IMR-90 (cell line): ENCODE measurements around the gene THAP6. TPM values are rescaled to one million over a fixed set of nuclear protein-coding genes. Genes with fewer than 3 reads are reported as not detected.

Experiments used
- ATAC-seq: fragments of 200-7000 bp; cut with Tn5 transposase; 2 replicates; pipeline ENCODE4 v1.9.1; 2020; ENCODE audit warnings: low read depth, mild to moderate bottlenecking, moderate library complexity
- BruUV-seq: library from RNA; stranded (reverse); fragments of 400-500 nt; replicated peaks from 2 replicates; lab custom pipeline; 2021; lab: Mats Ljungman, UMichigan
- CTCF ChIA-PET: fragments of 300-600 bp; formaldehyde crosslinking; extraction: SDS; loops from one replicate; lab custom pipeline; 2021; ENCODE audit warnings: antibody characterized with exemption; lab: Yijun Ruan, JAX
- POLR2A ChIA-PET: fragments of 300-600 bp; sonication (Branson Sonifier 250); formaldehyde crosslinking; loops from one replicate; lab custom pipeline; 2022; ENCODE audit warnings: antibody characterized with exemption; ENCODE audit not compliant: unreplicated experiment; lab: Charles Lee
- DNase-seq: peaks from one replicate; pipeline ENCODE4 v3.0.0; 2013
- H2AFZ ChIP-seq: replicated peaks from 2 replicates; pipeline ENCODE3; 2013; ENCODE audit warnings: low read length, mild to moderate bottlenecking; ENCODE audit not compliant: poor library complexity
- H2AK5ac ChIP-seq: 2 replicates; pipeline ENCODE4 v1.6.1; 2013; ENCODE audit warnings: low read depth, low read length, inconsistent platforms
- H2AK9ac ChIP-seq: replicated peaks from 2 replicates; pipeline ENCODE3; 2013; ENCODE audit warnings: mild to moderate bottlenecking, low read depth, low read length, moderate library complexity; ENCODE audit not compliant: poor library complexity
- H2BK120ac ChIP-seq: 2 replicates; pipeline ENCODE4 v1.6.1; 2013; ENCODE audit warnings: low read depth, low read length, inconsistent platforms
- H2BK15ac ChIP-seq: 3 replicates; pipeline ENCODE4 v1.6.1; 2013; ENCODE audit warnings: low read depth, low read length, inconsistent platforms
- H2BK20ac ChIP-seq: 2 replicates; pipeline ENCODE4 v1.6.1; 2013; ENCODE audit warnings: low read depth, mild to moderate bottlenecking, inconsistent platforms, low read length, moderate library complexity
- H2BK5ac ChIP-seq: 2 replicates; pipeline ENCODE4 v1.6.1; 2013; ENCODE audit warnings: mild to moderate bottlenecking, low read depth, low read length, inconsistent platforms; ENCODE audit not compliant: poor library complexity, severe bottlenecking
- H3K14ac ChIP-seq: replicated peaks from 2 replicates; pipeline ENCODE4 v1.6.1; 2013; ENCODE audit warnings: low read depth, low read length, inconsistent platforms
- H3K18ac ChIP-seq: 2 replicates; pipeline ENCODE4 v1.6.1; 2013; ENCODE audit warnings: low read depth, low read length, control low read depth
- H3K23ac ChIP-seq: 2 replicates; pipeline ENCODE4 v1.6.1; 2013; ENCODE audit warnings: low read depth, low read length, inconsistent platforms
- H3K27ac ChIP-seq: 2 replicates; pipeline ENCODE4 v1.5.1; 2013; ENCODE audit warnings: mild to moderate bottlenecking, control low read depth, low read length; ENCODE audit not compliant: insufficient read depth
- H3K27me3 ChIP-seq: 2 replicates; pipeline ENCODE4 v1.6.1; 2013; ENCODE audit warnings: low read length; ENCODE audit not compliant: control insufficient read depth, insufficient read depth
- H3K36me3 ChIP-seq: 2 replicates; pipeline ENCODE4 v1.6.1; 2013; ENCODE audit warnings: low read length, mixed read lengths; ENCODE audit not compliant: control insufficient read depth, insufficient read depth
- H3K4ac ChIP-seq: 2 replicates; pipeline ENCODE4 v1.6.1; 2013; ENCODE audit warnings: low read depth, low read length, inconsistent platforms
- H3K4me1 ChIP-seq: 2 replicates; pipeline ENCODE4 v1.6.1; 2013; ENCODE audit warnings: low read length, mixed read lengths; ENCODE audit not compliant: control insufficient read depth, insufficient read depth
- H3K4me2 ChIP-seq: 2 replicates; pipeline ENCODE4 v1.6.1; 2013; ENCODE audit warnings: low read depth, mild to moderate bottlenecking, control low read depth, low read length, moderate library complexity
- H3K4me3 ChIP-seq: 2 replicates; pipeline ENCODE4 v1.5.1; 2013; ENCODE audit warnings: low read depth, mild to moderate bottlenecking, control low read depth, low read length, moderate library complexity; ENCODE audit not compliant: insufficient read depth
- H3K56ac ChIP-seq: 2 replicates; pipeline ENCODE4 v1.6.1; 2013; ENCODE audit warnings: low read length, inconsistent platforms; ENCODE audit not compliant: insufficient read depth; ENCODE audit errors: extremely low read depth
- H3K79me1 ChIP-seq, 2 experiments: 2 replicates each; pipeline ENCODE4 v1.6.1; 2013; ENCODE audit warnings: low read length in 2 of 2, inconsistent platforms in 1 of 2, low read depth in 1 of 2
- H3K9ac ChIP-seq: 2 replicates; pipeline ENCODE4 v1.6.1; 2013; ENCODE audit warnings: low read depth, low read length, control low read depth
- H3K9me1 ChIP-seq: 2 replicates; pipeline ENCODE4 v1.6.1; 2013; ENCODE audit warnings: low read length, inconsistent platforms; ENCODE audit not compliant: insufficient read depth
- H3K9me3 ChIP-seq: 2 replicates; pipeline ENCODE4 v1.6.1; 2013; ENCODE audit warnings: low read length; ENCODE audit not compliant: control insufficient read depth, insufficient read depth
- H4K20me1 ChIP-seq: 2 replicates; pipeline ENCODE4 v1.6.1; 2013; ENCODE audit warnings: low read length, inconsistent platforms; ENCODE audit not compliant: insufficient read depth
- H4K5ac ChIP-seq: 2 replicates; pipeline ENCODE4 v1.6.1; 2013; ENCODE audit warnings: mild to moderate bottlenecking, low read depth, low read length, control low read depth
- H4K8ac ChIP-seq, 2 experiments: 2 replicates each; pipeline ENCODE4 v1.6.1; 2013; ENCODE audit warnings: low read depth in 2 of 2, low read length in 2 of 2, control low read depth in 1 of 2, inconsistent platforms in 1 of 2
- H4K91ac ChIP-seq: 2 replicates; pipeline ENCODE4 v1.6.1; 2013; ENCODE audit warnings: low read depth, low read length, inconsistent platforms; ENCODE audit not compliant: insufficient read depth
- CEBPB ChIP-seq: IDR thresholded peaks from 2 replicates; pipeline ENCODE4 v1.6.1; 2012; ENCODE audit warnings: low read depth, low read length, improper control_type of control experiment
- WGBS, 2 experiments: methylation state at CpG; one replicate each; pipeline versions ENCODE4 v1.1.5 to v1.1.7; 2013; ENCODE audit warnings: missing lambda C conversion rate in 2 of 2; ENCODE audit not compliant: insufficient read length in 1 of 2; ENCODE audit errors: extremely low coverage in 2 of 2; 5-methylcytosine and 5-hydroxymethylcytosine counted together
- dilution Hi-C: fragments of 300-500 bp; cut with HindIII; formaldehyde crosslinking; loops from one replicate; pipeline ENCODE4 v1.14.3; 2018; ENCODE audit warnings: low sequenced_read_pairs; ENCODE audit not compliant: unreplicated experiment
- in situ Hi-C: fragments of 300-500 bp; cut with MboI; formaldehyde crosslinking; loops from 3 replicates; pipeline ENCODE4 v1.14.3; 2019; ENCODE audit warnings: low sequenced_read_pairs, inconsistent platforms, mixed read lengths
- intact Hi-C: fragments of 100-400 bp; cut with micrococcal nuclease; formaldehyde crosslinking; loops from 2 replicates; pipeline ENCODE4 v1.10.0; 2022
- polyA plus RNA-seq, 3 experiments: library from polyadenylated mRNA; depleted of rRNA; stranded (reverse); fragments of >200 nt; gene quantifications; 2 replicates each; pipeline ENCODE4 v1.2.3, GENCODE V29; 2012; ENCODE audit warnings: low replicate concordance in 1 of 3
- total RNA-seq: library from RNA; depleted of rRNA; stranded (reverse); fragments of >200 nt; gene quantifications from 2 replicates; pipeline ENCODE4 v1.2.3, GENCODE V29; 2012
- TF ChIP-seq, protein P1 (sequence below): conservative IDR thresholded peaks from 2 replicates; pipeline ENCODE4 v1.5.1; 2012; ENCODE audit warnings: mild to moderate bottlenecking, low read depth, low read length, improper control_type of control experiment

THAP6 gene
- total and polyA plus RNA-seq, 2 of the 4 experiments (the other 2 are of a cell fraction): 6.3 to 7.0 TPM

DNA sequence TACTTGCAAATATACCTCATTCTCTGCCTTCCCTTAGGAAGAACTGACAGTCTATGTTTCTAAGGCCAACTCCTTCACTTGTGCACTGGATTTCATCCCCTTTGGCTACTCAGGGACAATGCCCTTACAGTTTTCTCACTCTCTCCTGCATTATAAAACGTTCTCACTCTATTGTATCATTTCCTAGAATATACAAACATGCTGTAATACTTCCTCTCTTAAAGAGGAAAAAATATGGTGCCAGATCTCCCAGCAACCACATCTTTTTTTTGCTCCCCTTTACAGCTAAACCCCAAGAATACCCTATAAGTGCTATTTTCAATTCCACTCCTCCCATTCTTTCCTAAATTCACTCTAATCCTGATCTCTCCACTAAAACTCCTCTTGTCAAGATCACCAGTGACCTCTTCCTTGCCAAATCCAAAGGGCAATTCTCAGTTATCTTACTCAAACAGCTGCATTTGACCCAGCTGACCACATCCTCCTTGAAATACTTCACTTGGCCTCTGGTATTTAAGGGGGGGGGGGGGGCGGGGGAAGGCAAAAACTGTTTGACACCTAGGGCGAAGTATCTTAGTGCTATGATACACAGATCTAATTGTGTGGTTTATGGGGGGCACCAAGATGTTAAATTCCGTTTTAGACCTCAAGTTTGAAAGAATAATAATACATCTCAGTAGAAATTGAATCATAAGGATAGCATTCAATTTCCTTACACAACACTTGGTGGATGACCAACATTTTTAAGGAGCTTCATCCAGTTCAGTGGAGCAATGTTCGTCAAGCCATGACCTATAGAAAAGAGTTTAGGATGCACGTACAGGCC lies 1.7 kb upstream of the THAP6 start:
- H4K5ac ChIP-seq: peak overlapping the region; percentile 30; the same call in 1 of the 2 replicates
- no peaks in the 10 kb centered on the region for H3K9me3 ChIP-seq
- ChIA-PET POLR2A (no interaction called here), CTCF (no interaction called here)
- no peak overlapping the region for H2AK9ac ChIP-seq
- H3K14ac ChIP-seq: peak overlapping the region; percentile 46
- H3K4me1 ChIP-seq: peaks cover 4% of the 10 kb centered on the region; the same call in 1 of the 2 replicates
- no peaks in the 10 kb centered on the region for H3K27me3 ChIP-seq
- H3K18ac ChIP-seq: peak overlapping the region; percentile 37; the same call in 1 of the 2 replicates
- no peaks in the 10 kb centered on the region; the same call in 1 of the 2 replicates for H4K20me1 ChIP-seq
- H4K91ac ChIP-seq: no peak overlapping the region
- peak overlapping the region; percentile 33 for H2AK5ac ChIP-seq
- ATAC-seq: peak; percentile 2; the same call in 1 of the 2 replicates
- H2BK120ac ChIP-seq: no peak overlapping the region
- peak overlapping the region; percentile 80 for H3K4me2 ChIP-seq
- no TSS peak for BruUV-seq
- peak overlapping the region; percentile 67 for H3K4me3 ChIP-seq
- in situ Hi-C loops (no loop called here), intact Hi-C loops (no loop called here), dilution Hi-C loops (no loop called here)
- H2BK15ac ChIP-seq: peak overlapping the region; percentile 33; the same call in 1 of the 3 replicates
- H3K9me1 ChIP-seq: no peaks in the 10 kb centered on the region; the same call in 1 of the 2 replicates
- WGBS, 2 experiments: 0% methylated on average over 1 of the region's 6 CpGs; no CpG with 5 or more reads in 1 of the 2 experiments
- H3K27ac ChIP-seq: peak overlapping the region; percentile 54; the same call in 1 of the 2 replicates
- peak; percentile 54 for DNase-seq
- peak overlapping the region; percentile 4 to 96; a peak in 3 of 4 replicates for H4K8ac ChIP-seq
- no peak overlapping the region for H2AFZ ChIP-seq
- peak overlapping the region; percentile 85 for H2BK5ac ChIP-seq
- H3K9ac ChIP-seq: no peak overlapping the region; the same call in 1 of the 2 replicates
- peaks cover 2% of the 10 kb centered on the region for H3K36me3 ChIP-seq
- peak overlapping the region; percentile 50; the same call in 1 of the 2 replicates for H3K4ac ChIP-seq
- H3K56ac ChIP-seq: peak overlapping the region; percentile 39; the same call in 1 of the 2 replicates
- TF ChIP-seq, protein P1, sequence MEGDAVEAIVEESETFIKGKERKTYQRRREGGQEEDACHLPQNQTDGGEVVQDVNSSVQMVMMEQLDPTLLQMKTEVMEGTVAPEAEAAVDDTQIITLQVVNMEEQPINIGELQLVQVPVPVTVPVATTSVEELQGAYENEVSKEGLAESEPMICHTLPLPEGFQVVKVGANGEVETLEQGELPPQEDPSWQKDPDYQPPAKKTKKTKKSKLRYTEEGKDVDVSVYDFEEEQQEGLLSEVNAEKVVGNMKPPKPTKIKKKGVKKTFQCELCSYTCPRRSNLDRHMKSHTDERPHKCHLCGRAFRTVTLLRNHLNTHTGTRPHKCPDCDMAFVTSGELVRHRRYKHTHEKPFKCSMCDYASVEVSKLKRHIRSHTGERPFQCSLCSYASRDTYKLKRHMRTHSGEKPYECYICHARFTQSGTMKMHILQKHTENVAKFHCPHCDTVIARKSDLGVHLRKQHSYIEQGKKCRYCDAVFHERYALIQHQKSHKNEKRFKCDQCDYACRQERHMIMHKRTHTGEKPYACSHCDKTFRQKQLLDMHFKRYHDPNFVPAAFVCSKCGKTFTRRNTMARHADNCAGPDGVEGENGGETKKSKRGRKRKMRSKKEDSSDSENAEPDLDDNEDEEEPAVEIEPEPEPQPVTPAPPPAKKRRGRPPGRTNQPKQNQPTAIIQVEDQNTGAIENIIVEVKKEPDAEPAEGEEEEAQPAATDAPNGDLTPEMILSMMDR: no peak
- TF ChIP-seq CEBPB: peak; percentile 65
- H3K23ac ChIP-seq: peak overlapping the region; percentile 93
- H2BK20ac ChIP-seq: peak overlapping the region; percentile 11; the same call in 1 of the 2 replicates
- peaks cover 33 to 54% of the 10 kb centered on the region in 2 experiments for H3K79me1 ChIP-seq
